MCF 10A (cell line): ENCODE results near the gene SLIT3. TPM values are rescaled to one million over a fixed set of nuclear protein-coding genes. Genes with fewer than 3 reads are reported as not detected.

Source experiments
- BruUV-seq: library from RNA; stranded (reverse); fragments of 400-500 nt; replicated peaks from 2 replicates; lab custom pipeline; 2021; lab: Mats Ljungman, UMichigan
- CTCF ChIA-PET: fragments of 300-600 bp; sonication (Branson Sonifier 250); formaldehyde crosslinking; extraction: SDS; loops from one replicate; lab custom pipeline; 2021; ENCODE audit warnings: antibody characterized with exemption, inconsistent platforms; lab: Yijun Ruan, JAX
- POLR2A ChIA-PET: fragments of 300-600, 350-650 bp; sonication (Branson Sonifier 250); formaldehyde crosslinking; extraction: SDS; loops from one replicate; lab custom pipeline; 2020; ENCODE audit warnings: antibody characterized with exemption, inconsistent platforms; lab: Yijun Ruan, JAX
- DNase-seq: peaks from one replicate; pipeline ENCODE4 v3.0.0-alpha.2; 2018; ENCODE audit not compliant: unreplicated experiment
- H3K27ac Mint-ChIP-seq: one replicate; pipeline ENCODE4 v1.8.0; 2022; ENCODE audit warnings: mild to moderate bottlenecking, low read depth, mixed read lengths; ENCODE audit not compliant: unreplicated experiment
- H3K27me3 Mint-ChIP-seq: one replicate; pipeline ENCODE4 v1.8.0; 2022; ENCODE audit warnings: mixed read lengths; ENCODE audit not compliant: insufficient read depth, unreplicated experiment
- H3K36me3 Mint-ChIP-seq: one replicate; pipeline ENCODE4 v1.8.0; 2022; ENCODE audit warnings: mild to moderate bottlenecking, moderate library complexity, mixed read lengths; ENCODE audit not compliant: insufficient read depth, unreplicated experiment
- H3K4me1 Mint-ChIP-seq: one replicate; pipeline ENCODE4 v1.8.0; 2022; ENCODE audit warnings: mixed read lengths; ENCODE audit not compliant: insufficient read depth, unreplicated experiment
- H3K4me3 Mint-ChIP-seq: one replicate; pipeline ENCODE4 v1.8.0; 2022; ENCODE audit warnings: mild to moderate bottlenecking, moderate library complexity, mixed read lengths; ENCODE audit not compliant: unreplicated experiment
- H3K9me3 Mint-ChIP-seq: one replicate; pipeline ENCODE4 v1.8.0; 2022; ENCODE audit warnings: mixed read lengths; ENCODE audit not compliant: unreplicated experiment
- intact Hi-C: fragments of 100-400 bp; cut with micrococcal nuclease; formaldehyde crosslinking; loops from 2 replicates; pipeline ENCODE4 v1.14.1; 2022
- total RNA-seq: library from RNA; stranded (reverse); gene quantifications from 2 replicates; pipeline ENCODE4 v1.2.3, GENCODE V29; 2022
- TF ChIP-seq, protein P1 (sequence below): fragments of 200-600 bp; IDR thresholded peaks from one replicate; pipeline ENCODE4 v1.8.0; 2022; ENCODE audit warnings: antibody characterized with exemption, mild to moderate bottlenecking; ENCODE audit not compliant: unreplicated experiment

SLIT3 gene
- total RNA-seq, 1 experiment from 2014 or later: 0.89 TPM

DNA sequence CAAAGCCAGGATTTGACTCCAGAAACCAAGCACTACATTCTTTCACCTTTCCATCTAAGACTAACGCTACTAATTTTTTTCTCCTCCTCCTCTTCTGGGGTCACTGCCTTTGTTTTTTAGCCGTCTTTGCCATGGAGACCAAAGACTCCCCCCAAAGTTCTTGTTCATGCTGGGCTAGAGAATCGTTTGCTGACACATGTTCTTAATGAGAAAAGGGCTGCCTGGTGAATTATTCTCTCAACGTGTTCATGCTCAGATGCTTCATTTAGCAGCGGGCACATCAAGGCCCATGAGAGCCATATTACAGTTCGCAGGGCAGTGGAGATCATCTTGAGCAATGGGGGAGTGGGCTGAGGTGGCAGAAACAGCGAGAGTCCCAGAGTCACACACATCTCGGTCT is 134.9 kb downstream of the SLIT3 start:
- TF ChIP-seq, protein P1, sequence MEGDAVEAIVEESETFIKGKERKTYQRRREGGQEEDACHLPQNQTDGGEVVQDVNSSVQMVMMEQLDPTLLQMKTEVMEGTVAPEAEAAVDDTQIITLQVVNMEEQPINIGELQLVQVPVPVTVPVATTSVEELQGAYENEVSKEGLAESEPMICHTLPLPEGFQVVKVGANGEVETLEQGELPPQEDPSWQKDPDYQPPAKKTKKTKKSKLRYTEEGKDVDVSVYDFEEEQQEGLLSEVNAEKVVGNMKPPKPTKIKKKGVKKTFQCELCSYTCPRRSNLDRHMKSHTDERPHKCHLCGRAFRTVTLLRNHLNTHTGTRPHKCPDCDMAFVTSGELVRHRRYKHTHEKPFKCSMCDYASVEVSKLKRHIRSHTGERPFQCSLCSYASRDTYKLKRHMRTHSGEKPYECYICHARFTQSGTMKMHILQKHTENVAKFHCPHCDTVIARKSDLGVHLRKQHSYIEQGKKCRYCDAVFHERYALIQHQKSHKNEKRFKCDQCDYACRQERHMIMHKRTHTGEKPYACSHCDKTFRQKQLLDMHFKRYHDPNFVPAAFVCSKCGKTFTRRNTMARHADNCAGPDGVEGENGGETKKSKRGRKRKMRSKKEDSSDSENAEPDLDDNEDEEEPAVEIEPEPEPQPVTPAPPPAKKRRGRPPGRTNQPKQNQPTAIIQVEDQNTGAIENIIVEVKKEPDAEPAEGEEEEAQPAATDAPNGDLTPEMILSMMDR: no peak

DNA sequence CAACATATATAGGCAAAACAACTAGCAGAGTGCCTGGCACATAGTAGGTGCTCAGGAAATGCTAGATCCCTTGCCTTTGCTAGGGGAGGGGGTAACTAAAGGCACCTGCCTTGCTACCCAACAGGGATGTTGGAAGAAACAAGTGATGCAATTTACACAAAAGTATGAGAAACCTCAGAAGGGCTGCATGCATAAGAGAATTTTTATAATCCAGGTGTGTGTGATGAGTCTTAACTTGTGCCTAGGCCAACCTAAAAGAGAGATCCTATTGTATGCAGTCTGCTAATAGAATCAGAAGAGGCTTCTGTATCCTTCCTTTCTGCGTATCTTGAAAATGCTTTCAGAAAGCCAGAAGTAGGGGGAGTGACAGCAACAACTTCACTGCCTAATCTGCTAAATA is 135.9 kb downstream of the SLIT3 start:
- POLR2A ChIA-PET: interaction anchor here (1.1 to 1.4 kb wide), 2 partner anchors 10 to 136 kb away, joined by 3 to 4 read pairs; no protein-coding TSS in a partner anchor
- peaks cover 11% of the 10 kb centered on the region for H3K4me1 Mint-ChIP-seq
- no TSS peak for BruUV-seq

More for the DNA sequence above, 134.9 kb downstream of the SLIT3 start:
- no peaks in the 10 kb centered on the region for H3K27me3 Mint-ChIP-seq
- no peak for DNase-seq
- intact Hi-C loops: no loop called here
- H3K36me3 Mint-ChIP-seq: no peaks in the 10 kb centered on the region
- H3K4me1 Mint-ChIP-seq: peaks cover 5% of the 10 kb centered on the region
- POLR2A ChIA-PET: no interaction called here
- CTCF ChIA-PET: interaction anchor here (0.6 kb wide), 1 partner anchor 565 kb away, joined by 3 read pairs; no protein-coding TSS in a partner anchor
- no peak overlapping the region for H3K27ac Mint-ChIP-seq
- H3K9me3 Mint-ChIP-seq: peaks cover 26% of the 10 kb centered on the region
- no TSS peak for BruUV-seq
- H3K4me3 Mint-ChIP-seq: no peak overlapping the region

DNA sequence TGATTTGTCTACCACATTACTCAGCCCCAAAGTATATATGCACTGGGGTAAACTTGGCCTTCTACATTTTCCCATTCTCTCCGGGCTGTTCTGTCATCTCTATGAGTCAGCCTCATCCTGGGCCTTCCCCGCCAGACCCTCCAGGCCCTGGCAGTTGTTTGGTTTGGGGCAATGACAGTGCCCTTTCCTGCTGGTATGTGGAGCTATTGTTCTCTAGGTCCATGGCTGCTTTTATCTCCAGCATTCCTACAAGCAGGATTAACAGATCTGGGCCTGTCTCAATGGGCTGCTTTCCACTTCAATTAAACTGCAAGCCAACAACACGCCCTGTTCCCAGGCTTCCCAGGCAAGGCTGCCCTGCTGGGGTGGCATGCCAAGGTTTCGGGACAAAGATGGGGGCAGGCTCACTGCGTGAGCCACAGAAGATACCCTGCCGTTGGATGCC is 136.4 kb downstream of the SLIT3 start:
- BruUV-seq: no TSS peak
- no peak overlapping the region for H3K4me3 Mint-ChIP-seq
- no peaks in the 10 kb centered on the region for H3K36me3 Mint-ChIP-seq
- DNase-seq: peak; percentile 99
- POLR2A ChIA-PET: interaction anchor here (1.1 to 1.4 kb wide), 2 partner anchors 9 to 137 kb away, joined by 3 to 4 read pairs; no protein-coding TSS in a partner anchor
- peaks cover 11% of the 10 kb centered on the region for H3K4me1 Mint-ChIP-seq
- TF ChIP-seq, protein P1: no peak
- CTCF ChIA-PET: interaction anchor here (0.6 to 1.4 kb wide), 3 partner anchors 11 to 1020 kb away, joined by 3 to 4 read pairs (median 3); no protein-coding TSS in a partner anchor
- peaks cover 26% of the 10 kb centered on the region for H3K9me3 Mint-ChIP-seq
- intact Hi-C loops: no loop called here
- no peaks in the 10 kb centered on the region for H3K27me3 Mint-ChIP-seq
- no peak overlapping the region for H3K27ac Mint-ChIP-seq

More for the DNA sequence above, 135.9 kb downstream of the SLIT3 start:
- H3K9me3 Mint-ChIP-seq: peaks cover 26% of the 10 kb centered on the region
- no peaks in the 10 kb centered on the region for H3K27me3 Mint-ChIP-seq
- CTCF ChIA-PET: interaction anchor here (0.6 to 1.4 kb wide), 3 partner anchors 10 to 1020 kb away, joined by 3 to 4 read pairs (median 3); no protein-coding TSS in a partner anchor
- intact Hi-C loops: no loop called here
- no peak for DNase-seq
- no peak overlapping the region for H3K27ac Mint-ChIP-seq
- H3K4me3 Mint-ChIP-seq: no peak overlapping the region
- TF ChIP-seq, protein P1: no peak
- H3K36me3 Mint-ChIP-seq: no peaks in the 10 kb centered on the region

DNA sequence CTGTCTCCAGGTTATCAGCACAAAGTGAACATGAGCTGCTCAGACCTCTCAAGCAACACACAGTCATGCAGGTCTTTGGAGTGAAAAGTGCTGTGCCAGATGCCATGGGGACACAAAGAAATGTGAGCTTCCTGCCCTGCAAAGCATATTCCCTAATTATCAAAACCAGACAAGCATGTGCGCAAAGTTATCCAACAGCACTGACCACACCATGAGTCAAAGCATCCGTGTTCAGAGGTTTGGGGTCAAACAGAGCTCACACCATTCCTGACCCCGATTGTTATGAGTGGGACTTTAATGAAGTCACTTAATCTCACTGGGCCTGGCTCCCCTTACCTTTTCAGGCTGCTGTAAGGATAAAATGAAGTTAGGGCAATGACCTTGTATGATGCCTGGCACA is 138.5 kb downstream of the SLIT3 start:
- peaks cover 11% of the 10 kb centered on the region for H3K4me1 Mint-ChIP-seq
- no peak overlapping the region for H3K4me3 Mint-ChIP-seq
- intact Hi-C loops: no loop called here
- ChIA-PET CTCF (interaction anchor here (0.6 to 1.0 kb wide), 4 partner anchors 103 to 418 kb away, joined by 3 to 4 read pairs (median 3); no protein-coding TSS in a partner anchor), POLR2A (no interaction called here)
- peaks cover 30% of the 10 kb centered on the region for H3K9me3 Mint-ChIP-seq
- BruUV-seq: no TSS peak
- no peak overlapping the region for H3K27ac Mint-ChIP-seq
- no peaks in the 10 kb centered on the region for H3K27me3 Mint-ChIP-seq
- TF ChIP-seq, protein P1: no peak
- H3K36me3 Mint-ChIP-seq: no peaks in the 10 kb centered on the region
- peak; percentile 33 for DNase-seq
